Esophagus muscularis mucosa (tissue), 4 donors: Measurements from ENCODE around the gene GADD45G.

Experiments
- EP300 ChIP-seq: sonication (generic); formaldehyde crosslinking; IDR thresholded peaks from one replicate; pipeline ENCODE4 v1.6.1; 2017; ENCODE audit warnings: antibody characterized with exemption
- POLR2AphosphoS5 ChIP-seq, 2 donors: sonication (generic); formaldehyde crosslinking; IDR thresholded peaks; one replicate each; pipeline ENCODE4 v1.6.1; 2017; ENCODE audit warnings: antibody characterized with exemption in 2 of 2
- TF ChIP-seq, protein P1 (sequence below), 3 experiments: fragments of 200-600 bp in 2 of 3; fragments of 450-650 bp in 1 of 3; sonication (generic) in 2 of 3; IDR thresholded peaks; one replicate each; pipeline ENCODE4 v1.5.1; 2017 to 2019; ENCODE audit warnings: antibody characterized with exemption in 3 of 3, mild to moderate bottlenecking in 2 of 3, moderate library complexity in 1 of 3

DNA sequence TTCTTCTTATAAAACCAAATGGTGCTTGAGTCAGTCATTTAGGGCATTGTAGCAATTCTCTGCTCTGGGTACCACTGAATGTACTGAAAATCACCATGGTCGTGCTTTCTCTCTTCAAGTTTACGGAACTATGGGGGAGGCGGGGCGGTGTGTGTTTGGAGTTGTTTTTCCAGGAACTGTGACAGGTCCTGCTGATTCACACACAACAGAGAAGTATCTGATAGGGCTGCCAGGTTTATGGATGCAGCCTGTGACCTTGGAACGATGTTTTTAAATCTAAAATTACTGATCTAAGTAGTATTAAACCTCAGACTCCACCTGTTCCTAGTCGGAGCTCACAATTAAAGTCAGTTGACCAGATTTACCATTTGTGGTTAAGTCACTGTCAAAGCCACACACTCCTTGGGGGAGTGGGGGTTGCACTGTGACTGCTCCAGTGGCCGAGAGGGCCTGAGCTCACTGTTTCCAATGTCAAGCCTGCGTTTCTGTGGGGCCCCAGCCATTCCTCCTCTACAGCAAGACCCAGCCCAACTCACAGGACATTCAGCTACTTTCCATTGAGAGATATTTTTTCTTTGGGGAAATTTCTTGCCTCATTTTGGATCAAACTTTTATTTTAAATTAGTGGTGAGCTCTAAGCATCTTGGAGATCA, 44.4 kb downstream of the GADD45G start:
- TF ChIP-seq EP300 (no peak), POLR2AphosphoS5 (IDR thresholded peaks at IDR 0.05) (no peak)
- TF ChIP-seq, protein P1, sequence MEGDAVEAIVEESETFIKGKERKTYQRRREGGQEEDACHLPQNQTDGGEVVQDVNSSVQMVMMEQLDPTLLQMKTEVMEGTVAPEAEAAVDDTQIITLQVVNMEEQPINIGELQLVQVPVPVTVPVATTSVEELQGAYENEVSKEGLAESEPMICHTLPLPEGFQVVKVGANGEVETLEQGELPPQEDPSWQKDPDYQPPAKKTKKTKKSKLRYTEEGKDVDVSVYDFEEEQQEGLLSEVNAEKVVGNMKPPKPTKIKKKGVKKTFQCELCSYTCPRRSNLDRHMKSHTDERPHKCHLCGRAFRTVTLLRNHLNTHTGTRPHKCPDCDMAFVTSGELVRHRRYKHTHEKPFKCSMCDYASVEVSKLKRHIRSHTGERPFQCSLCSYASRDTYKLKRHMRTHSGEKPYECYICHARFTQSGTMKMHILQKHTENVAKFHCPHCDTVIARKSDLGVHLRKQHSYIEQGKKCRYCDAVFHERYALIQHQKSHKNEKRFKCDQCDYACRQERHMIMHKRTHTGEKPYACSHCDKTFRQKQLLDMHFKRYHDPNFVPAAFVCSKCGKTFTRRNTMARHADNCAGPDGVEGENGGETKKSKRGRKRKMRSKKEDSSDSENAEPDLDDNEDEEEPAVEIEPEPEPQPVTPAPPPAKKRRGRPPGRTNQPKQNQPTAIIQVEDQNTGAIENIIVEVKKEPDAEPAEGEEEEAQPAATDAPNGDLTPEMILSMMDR (IDR thresholded peaks at IDR 0.05): no peak
